NCI-H187 treated with DMSO at 0.1 percent for 48 hours (cell line): Measurements from ENCODE around the gene UBP1.
"Not testable (repeated sequence)": the region's sequence is repeated elsewhere in the genome, so short reads cannot be mapped to it uniquely, and the experiment has no call there.

Source experiments
- DNase-seq: peaks from one replicate; lab custom pipeline; 2025; lab: John Stamatoyannopoulos, UW

The UBP1 gene

DNA sequence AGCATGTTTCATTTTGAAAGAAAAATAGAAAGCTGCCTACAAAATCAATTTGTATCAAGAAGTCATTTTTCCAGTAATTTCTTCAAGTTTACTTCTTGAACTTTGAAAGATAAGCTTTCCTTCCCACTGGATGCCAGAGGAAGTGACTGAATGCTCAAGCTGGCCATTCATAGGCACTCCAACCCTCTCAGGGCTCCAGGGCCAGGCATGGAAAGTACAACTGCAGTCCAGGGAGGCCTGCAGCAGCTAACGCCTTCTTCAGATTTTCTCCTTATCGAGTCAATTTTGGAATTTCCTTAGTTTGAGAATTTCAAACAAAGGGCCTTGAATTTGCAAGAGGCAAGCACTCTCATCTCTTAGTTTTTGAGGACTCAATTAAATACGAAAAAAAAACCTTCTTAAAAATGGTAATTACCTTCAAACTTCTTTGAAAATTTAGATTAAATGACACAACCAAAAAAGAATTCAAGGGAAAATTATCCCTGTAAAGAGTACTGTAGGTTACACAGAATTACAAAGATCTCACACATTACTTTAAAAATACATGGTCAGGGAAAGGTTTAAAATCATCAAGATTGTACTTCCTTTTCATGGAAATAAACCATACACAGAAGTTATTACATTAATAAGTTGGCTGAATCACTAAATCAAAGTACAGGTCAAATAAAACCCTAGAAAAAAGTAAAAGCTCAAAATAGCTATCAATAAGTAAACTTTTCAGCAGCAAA is 2.5 kb downstream of the UBP1 start:
- DNase-seq, result no peak

DNA sequence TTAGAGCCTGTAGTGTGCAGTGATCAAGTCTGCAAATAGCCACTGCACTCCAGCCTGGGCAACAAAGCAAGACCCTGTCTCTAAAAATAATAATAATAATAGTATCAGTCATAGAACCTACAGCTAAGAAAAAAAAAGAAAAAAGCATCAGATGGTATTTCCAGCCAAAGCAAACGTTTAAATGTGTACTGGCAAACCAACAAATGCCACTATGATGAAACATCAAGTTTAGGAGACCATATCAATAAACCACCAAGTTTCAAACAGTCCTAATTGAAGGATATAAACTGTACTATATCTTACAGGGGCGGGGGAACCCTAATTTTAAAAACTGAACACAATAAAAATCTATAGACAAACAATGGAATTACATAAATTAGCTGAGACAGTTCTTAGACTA is 6.4 kb downstream of the UBP1 start:
- DNase-seq, result no peak

DNA sequence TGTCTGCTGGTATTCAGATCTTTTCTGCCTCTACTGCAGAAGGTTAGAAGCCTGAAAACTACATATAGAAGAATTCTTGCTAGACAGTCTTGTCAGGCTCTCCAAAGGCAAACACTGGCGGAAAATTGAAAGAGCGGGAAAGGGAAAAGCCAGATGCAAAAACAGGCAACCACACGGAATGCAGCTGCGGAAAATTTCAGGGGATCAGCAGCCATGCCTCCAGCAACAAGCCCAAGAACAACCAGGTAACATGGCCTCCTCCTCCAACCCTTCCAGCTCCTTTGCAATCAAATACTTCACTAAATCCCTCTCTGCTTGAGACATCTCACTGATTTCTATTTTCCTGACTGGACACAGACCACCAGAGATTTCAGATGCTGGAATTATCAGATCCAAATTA is 9.6 kb downstream of the UBP1 start:
- no peak for DNase-seq

DNA sequence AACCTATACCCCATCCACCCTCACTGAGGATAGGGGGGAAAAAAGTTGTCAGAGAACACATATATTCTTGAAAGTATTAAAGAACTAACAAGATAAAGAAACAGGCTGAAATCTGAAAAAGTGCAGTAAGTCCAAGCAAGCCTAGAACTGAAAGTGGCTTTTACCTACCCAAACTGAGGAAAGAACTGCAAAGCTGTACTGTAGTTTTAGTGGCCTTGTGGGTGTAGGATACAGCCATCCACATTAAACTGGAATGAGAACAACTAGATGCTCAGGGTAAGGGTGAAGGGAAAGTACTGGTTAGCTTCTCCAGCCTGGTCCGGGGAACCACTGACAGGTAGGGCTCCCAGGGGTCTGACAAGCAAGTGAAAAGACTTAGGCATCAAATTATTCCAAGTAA is 10.1 kb downstream of the UBP1 start:
- no peak for DNase-seq

DNA sequence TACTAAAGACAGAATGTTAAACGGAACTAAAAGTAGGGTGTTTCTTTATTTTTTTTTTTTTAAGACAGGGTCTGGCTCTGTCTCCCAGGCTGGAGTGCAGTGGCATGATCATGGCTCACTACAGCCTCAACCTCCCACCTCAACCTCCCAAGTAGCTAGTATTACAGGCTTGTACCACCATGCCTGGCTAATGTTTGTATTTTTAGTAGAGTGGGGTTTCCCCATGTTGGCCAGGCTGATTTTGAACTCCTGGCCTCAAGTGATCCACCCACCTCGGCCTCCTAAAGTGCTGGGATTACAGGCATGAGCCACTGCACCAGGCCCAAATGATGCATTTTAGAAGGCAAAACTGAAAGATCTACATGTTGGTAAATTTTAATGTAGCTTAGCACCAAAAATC is 10.9 kb downstream of the UBP1 start:
- not testable (repeated sequence) for DNase-seq

GRCh38 chr3:33428734-33429133 is 11.5 kb downstream of the UBP1 start:
- no peak for DNase-seq

DNA sequence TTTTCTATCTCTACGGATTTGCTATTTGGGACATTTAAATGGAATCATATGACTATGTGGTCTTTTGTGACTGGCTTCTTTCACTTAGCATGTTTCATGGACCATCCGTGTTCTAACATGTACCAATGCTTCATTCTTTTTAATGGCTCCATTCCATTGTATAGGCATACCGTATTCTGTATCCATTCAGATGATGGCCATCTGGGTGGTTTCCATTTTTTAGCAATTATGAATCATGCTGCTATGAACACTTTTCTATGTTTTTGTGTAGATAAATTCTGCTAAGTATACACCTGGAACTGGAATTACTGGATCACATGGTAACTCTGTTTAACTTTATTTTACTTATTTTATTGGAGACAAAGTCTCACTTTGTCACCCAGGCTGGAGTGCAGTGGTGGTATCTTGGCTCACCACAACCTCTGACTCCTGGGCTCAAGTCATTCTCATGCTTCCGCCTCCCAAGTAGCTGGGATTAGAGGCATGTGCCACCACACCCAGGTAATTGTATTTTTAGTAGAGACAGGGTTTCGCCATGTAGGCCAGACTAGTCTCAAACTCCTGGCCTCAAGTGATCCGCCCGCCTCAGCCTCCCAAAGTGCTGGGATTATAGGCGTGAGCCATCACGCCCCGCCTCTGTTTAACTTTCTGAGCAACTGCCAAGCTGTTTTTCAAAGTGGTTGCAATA is 13.4 kb downstream of the UBP1 start:
- DNase-seq, result no peak

GRCh38 chr3:33426068-33426467 is 14.1 kb downstream of the UBP1 start:
- no peak for DNase-seq

DNA sequence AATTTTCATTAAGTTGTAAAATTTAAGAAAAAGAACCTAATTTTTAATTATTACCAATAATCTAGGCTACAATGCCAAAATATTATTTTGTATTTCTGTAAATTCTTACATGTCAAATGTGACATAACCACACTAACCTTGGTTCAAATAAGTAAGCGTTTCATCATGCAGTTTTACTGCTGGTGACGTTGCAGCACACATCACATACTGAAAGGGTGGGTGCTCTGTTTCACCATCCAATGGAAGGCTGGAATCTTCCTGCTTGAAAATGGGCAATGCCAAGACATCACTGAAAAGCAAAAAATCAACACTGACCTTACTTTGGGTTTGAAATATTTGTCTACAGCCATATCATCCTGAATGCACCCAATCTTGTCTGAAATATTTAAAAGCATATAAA is 14.8 kb downstream of the UBP1 start:
- DNase-seq, result no peak

DNA sequence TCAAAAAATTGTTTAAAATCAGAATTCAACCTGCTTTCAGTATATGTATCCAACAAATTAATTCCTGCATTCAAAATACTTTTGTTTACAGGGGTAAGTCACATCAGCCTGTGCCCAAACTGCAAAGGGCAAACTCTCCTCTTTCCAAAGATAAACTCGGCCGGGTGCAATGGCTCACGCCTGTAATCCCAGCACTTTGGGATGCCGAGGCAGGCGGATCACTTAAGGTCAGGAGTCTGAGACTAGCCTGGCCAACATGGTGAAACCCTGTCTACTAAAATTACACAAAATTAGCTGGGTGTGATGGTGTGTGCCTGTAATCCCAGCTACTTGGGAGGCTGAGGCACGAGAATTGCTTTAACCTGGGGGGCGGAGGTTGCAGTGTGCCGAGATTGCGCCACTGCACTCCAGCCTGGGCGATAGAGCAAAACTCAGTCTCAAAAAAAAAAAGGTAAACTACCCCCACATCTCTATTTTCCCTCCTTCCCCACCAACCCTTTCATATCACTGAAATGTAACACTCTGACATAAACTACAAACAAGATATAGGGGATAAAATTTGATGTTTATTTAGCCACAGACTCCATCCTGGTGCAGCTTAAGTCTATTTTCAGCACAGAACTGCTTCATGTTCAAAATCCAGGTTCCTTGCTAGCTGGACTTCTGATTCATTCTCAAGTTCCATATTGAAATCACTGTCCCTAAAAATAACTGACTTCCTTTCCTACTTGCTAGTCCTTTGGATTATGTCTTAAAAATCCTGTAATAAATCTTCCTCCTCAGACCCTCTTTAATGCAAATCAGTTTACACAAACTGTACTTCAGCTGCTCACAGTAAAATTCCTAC is 15.4 kb downstream of the UBP1 start:
- DNase-seq, result no peak

DNA sequence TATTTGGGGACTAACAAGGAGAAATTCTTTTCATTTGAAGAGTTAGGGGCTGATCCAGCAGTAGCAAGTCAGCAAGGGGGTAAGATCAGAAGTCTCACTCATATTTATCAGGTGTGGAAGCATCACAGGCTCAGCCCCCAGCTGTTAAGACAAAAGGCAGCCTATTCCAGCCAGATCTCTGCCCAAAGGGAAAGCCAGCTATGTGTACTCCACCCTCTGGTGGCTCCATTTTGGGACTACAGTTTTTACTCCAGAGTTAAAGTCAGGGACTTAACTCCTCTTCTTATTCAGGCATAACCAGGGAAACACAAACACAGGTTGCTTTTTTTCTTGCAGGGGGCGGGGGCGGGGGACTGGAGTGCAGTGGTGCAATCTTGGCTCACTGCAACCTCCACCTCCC is 19.2 kb downstream of the UBP1 start:
- no peak for DNase-seq

GRCh38 chr3:33419948-33420347 is 20.3 kb downstream of the UBP1 start:
- DNase-seq, result no peak

GRCh38 chr3:33417066-33417673 is 23.0 kb downstream of the UBP1 start:
- DNase-seq, result no peak

DNA sequence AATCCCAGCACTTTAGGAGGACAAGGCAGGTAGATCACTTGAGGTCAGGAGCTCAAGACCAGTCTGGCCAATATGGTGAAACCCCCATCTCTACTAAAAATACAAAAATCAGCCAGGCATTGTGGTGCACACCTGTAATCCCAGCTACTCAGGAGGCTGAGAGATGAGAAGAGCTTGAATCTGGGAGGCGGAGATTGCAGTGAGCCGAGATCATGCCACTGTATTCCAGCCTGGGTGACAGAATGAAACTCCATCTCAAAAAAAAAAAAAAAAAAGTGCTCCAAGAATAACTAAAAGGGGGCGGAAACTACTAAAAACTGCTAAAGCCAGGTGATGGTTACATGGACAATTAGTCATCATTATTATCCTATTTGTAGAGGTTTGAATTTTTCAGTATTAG is 29.4 kb downstream of the UBP1 start:
- not testable (repeated sequence) for DNase-seq

- no peak for DNase-seq
These were observed 36.4 kb downstream of the UBP1 start for GRCh38 chr3:33403756-33404155.

DNA sequence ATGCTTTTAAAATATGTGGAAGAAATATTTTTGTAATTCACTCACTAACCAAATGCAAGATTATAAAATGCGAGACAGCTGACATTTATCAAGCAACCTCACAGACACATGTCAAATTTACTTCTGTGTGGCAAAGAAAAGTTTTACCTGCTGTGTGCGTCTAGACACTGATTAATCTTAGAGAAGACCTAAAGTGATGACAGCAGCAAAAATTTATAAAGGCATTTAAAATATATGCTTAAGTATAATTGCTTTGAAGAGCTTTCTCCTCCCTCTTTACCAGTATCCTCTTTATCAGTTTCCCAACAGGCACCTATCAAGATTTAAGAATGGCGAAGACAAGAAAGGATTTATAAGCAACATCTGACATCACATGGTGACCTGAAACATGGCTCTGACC is 37.3 kb downstream of the UBP1 start:
- no peak for DNase-seq

- DNase-seq, result no peak
These were observed 38.4 kb downstream of the UBP1 start for GRCh38 chr3:33401781-33402180.

DNA sequence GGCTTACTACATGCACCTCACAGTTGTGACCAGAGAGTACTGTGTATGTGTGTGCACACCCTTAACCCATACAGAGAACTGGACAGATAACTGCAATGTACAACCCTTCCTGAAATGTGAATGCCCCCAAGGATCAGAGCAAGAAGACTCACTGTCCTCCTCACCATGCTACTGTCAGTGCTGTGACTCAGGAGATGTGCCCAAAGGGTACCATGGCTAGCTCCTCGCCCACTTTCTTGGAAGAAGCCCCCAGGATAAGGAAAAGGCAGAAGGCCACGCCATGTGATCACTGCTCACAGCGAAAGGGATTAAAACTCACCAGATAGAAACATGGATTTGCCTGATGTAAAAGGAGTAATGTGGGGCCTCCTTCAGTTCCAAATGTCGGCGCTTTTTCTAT is 41.8 kb downstream of the UBP1 start:
- no peak for DNase-seq

DNA sequence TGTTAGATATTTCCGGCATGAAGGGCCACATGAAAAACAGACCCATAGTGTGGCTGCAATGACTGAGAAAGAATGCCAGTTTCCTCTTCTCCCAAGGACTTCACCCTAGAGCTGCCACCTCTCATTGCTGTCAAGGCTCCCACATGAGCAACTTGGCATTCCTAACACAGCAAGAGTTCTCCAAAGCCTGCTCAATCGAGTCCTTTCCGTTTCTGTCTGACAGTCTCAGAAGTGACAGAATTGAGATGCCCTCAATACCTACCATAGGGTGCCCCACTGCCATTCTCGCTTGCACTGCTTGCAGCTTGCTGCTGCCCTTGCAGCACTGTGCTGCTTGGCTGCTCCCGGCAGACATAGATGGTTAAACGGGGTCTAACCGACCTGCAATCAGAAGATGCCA is 44.3 kb downstream of the UBP1 start:
- no peak for DNase-seq

GRCh38 chr3:33394403-33395054 is 45.7 kb downstream of the UBP1 start:
- no peak for DNase-seq

DNA sequence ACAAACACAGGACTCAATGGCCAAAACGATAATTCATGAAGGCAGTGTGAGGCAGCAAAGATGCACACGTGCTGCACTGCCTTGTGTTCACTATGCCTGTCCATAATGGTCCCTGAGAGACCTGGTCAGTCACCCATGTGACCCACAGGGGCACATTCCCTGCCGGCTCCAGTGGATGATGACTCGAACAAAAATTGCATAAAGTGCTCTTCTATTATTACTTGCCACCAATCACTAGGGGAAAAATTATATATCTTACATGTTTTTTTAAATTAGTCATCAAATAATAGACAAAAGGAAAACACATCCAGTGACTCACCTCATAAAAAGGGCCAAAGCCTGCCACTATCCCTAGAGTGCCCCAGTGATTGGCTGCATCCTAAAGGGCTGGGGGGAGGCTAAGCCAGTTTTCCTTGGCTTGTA is 47.5 kb downstream of the UBP1 start:
- no peak for DNase-seq

DNA sequence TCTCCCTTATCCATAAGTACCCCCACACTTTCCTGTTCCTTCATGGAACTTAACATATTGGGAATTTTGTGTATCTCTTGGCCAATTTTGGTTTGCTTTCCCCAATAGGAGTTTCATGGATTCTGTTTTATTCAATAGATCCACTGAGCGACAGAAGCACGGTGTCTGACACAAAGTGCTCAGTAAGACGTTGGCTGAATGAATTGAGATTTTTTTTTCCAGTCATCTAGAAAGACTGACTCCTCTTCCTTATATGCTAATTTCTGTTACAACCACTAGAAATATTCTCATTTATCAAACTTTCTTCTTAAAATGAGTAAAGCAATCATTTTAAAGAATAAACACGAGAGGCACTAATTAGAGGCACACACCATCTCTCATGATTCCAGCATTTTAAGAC is 48.1 kb downstream of the UBP1 start:
- no peak for DNase-seq
